GM04504 (cell line): ENCODE data around the gene TAF11L5.
"Not testable (repeated sequence)": the region's sequence is repeated elsewhere in the genome, so short reads cannot be mapped to it uniquely, and the experiment has no call there.

ENCODE experiments used
- DNase-seq: peaks from one replicate; pipeline ENCODE4 v3.0.0-alpha.2; 2012; ENCODE audit warnings: low read depth

The TAF11L5 gene

GRCh38 chr5:17524935-17525334, at the start of gene TAF11L5:
TSS of gene TAF11L5 (plus strand) at chr5:17525235.
- DNase-seq, result not testable (repeated sequence)

- DNase-seq, result no peak
Observed at GRCh38 chr5:17477043-17477442, 48.0 kb upstream of the TAF11L5 start.

- no peak for DNase-seq
Observed at GRCh38 chr5:17477573-17478265, 47.3 kb upstream of the TAF11L5 start.

- DNase-seq, result no peak
Observed at GRCh38 chr5:17481378-17481777, 43.7 kb upstream of the TAF11L5 start.

DNA sequence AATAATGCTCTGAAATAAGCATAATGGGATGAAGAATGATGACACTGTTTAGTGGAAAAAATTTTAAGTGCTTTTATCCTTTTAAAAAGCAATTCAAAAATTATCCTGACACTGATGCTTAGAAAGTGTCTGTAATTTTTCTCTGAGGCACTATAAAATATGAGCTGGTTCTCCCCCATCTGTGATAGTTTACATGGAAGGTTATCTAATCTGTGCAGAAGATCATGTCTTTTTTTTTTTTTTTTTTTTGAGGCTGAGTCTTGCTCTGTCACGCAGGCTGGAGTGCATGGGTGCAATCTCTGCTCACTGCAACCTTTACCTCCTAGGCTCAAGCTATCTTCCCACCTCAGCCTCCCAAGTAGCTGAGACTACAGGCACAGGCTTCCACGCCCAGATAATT, 42.2 kb upstream of the TAF11L5 start:
- no peak for DNase-seq

- not testable (repeated sequence) for DNase-seq
Observed at GRCh38 chr5:17486464-17487173, 38.4 kb upstream of the TAF11L5 start.

GRCh38 chr5:17487174-17487512, 37.9 kb upstream of the TAF11L5 start:
- DNase-seq, result no peak

- not testable (repeated sequence) for DNase-seq
Observed at GRCh38 chr5:17491257-17491656, 33.8 kb upstream of the TAF11L5 start.

GRCh38 chr5:17492770-17493169, 32.3 kb upstream of the TAF11L5 start:
- no peak for DNase-seq

DNA sequence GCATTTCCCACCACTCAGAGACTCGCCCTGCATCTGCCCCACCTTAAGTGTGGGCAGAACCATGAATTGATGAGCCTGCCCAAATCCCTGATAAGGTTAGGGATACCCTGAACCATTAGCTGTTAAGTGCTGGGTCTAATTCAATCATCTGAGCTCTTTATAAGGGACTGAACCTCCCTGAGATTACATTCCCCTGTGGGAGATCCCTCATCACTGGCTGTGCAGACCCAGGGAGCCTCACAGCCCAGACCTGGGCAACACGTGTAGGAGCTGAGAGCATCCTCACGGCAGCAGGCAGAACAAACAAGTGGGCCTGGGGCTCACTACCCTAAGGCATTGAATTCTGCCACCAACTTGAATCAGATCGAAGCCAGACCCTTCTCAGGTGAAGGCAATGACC, 27.6 kb upstream of the TAF11L5 start:
- no peak for DNase-seq

DNA sequence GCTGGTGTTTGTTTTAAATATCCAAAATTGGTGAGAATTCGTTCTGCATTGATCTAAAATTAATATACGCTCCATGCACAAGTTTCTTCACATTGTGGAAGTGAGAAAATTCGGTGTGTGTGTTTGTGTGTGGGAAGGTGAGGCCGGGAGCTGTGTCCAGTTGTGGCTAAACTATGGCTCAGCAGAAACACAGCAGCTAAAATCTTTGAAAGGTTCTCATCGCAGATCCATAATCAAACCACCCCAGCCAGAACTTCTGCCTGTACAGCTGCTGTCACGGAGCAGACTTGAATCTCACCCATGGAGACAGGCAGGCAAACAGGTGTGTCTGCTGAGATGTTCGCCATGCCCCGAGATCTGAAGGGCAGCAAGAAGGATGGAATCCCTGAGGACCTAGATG, 27.1 kb upstream of the TAF11L5 start, which contains the start of gene TAF11L2:
TAF11L2 (plus strand) TSS at position 301 of the 400 bp plus-strand sequence.
- DNase-seq, result not testable (repeated sequence)

GRCh38 chr5:17511775-17512325, 13.2 kb upstream of the TAF11L5 start:
- DNase-seq, result no peak

GRCh38 chr5:17517526-17517925, 7.5 kb upstream of the TAF11L5 start:
- not testable (repeated sequence) for DNase-seq

DNA sequence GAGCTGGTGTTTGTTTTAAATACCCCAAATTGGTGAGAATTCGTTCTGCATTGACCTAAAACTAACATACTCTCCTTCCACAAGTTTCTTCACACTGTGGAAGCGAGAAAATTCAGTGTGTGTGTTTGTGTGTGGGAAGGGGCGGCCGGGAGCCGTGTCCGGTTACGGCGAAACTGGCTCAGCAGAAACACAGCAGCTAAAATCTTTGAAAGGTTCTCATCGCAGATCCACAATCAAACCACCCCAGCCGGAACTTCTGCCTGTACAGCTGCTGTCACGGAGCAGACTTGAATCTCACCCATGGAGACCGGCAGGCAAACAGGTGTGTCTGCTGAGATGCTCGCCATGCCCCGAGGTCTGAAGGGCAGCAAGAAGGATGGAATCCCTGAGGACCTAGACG, 7.0 kb upstream of the TAF11L5 start, which contains the start of gene TAF11L3:
TAF11L3 (plus strand) TSS at position 301 of the 400 bp plus-strand sequence.
- not testable (repeated sequence) for DNase-seq

GRCh38 chr5:17519508-17519907, 5.5 kb upstream of the TAF11L5 start:
- DNase-seq, result not testable (repeated sequence)

GRCh38 chr5:17521501-17521900, 3.5 kb upstream of the TAF11L5 start, which contains the start of gene TAF11L4:
TSS of gene TAF11L4 (plus strand) at chr5:17521801.
- DNase-seq, result not testable (repeated sequence)

DNA sequence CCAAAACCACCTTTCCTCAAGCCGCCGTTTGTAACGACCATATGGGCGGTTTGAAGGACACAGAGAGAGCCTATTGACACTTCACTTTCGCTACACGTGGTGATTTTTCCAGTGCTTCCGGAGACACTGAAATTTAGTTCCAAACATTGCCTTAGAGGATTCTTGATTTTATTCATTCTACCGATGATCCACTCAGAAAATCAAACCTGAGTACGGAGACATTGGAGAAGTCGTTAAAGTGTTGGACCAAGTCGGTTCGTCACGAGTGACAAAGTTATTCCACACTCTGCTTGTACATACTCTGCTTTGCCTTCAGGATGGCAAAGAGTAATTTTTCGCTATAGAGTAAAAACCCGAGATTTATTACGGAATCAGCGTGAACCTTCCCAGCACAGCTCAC, 1.5 kb downstream of the TAF11L5 start:
- DNase-seq, result not testable (repeated sequence)

DNA sequence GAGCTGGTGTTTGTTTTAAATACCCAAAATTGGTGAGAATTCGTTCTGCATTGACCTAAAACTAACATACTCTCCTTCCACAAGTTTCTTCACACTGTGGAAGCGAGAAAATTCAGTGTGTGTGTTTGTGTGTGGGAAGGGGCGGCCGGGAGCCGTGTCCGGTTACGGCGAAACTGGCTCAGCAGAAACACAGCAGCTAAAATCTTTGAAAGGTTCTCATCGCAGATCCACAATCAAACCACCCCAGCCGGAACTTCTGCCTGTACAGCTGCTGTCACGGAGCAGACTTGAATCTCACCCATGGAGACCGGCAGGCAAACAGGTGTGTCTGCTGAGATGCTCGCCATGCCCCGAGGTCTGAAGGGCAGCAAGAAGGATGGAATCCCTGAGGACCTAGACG, 3.3 kb downstream of the TAF11L5 start, which contains the start of gene TAF11L6:
TAF11L6 (plus strand) TSS at position 301 of the 400 bp plus-strand sequence.
- not testable (repeated sequence) for DNase-seq
